COR-L47 (cell line): ENCODE measurements around the gene WDR31.
"Not testable (repeated sequence)": the region's sequence is repeated elsewhere in the genome, so short reads cannot be mapped to it uniquely, and the experiment has no call there.

Experiments
- DNase-seq: peaks from one replicate; lab custom pipeline; 2025; lab: John Stamatoyannopoulos, UW

WDR31 gene

GRCh38 chr9:113368982-113369854 lies 29.1 kb upstream of the WDR31 start:
- DNase-seq, result no peak

- DNase-seq, result no peak
Observed at GRCh38 chr9:113368348-113368981, 28.4 kb upstream of the WDR31 start.

- DNase-seq, result not testable (repeated sequence)
Observed at GRCh38 chr9:113365652-113366051, 25.6 kb upstream of the WDR31 start.

- DNase-seq, result no peak
Observed at GRCh38 chr9:113364951-113365350, 24.9 kb upstream of the WDR31 start.

GRCh38 chr9:113363336-113363735 lies 23.3 kb upstream of the WDR31 start:
- no peak for DNase-seq

- no peak for DNase-seq
Observed at GRCh38 chr9:113361304-113362018, 21.4 kb upstream of the WDR31 start.

- DNase-seq, result no peak
Observed at GRCh38 chr9:113360242-113360842, 20.3 kb upstream of the WDR31 start.

- DNase-seq, result no peak
Observed at GRCh38 chr9:113359385-113359784, 19.3 kb upstream of the WDR31 start.

GRCh38 chr9:113356686-113357292 lies 16.7 kb upstream of the WDR31 start:
- DNase-seq, result no peak

- no peak for DNase-seq
Observed at GRCh38 chr9:113355040-113355596, 15.0 kb upstream of the WDR31 start.

- no peak for DNase-seq
Observed at GRCh38 chr9:113352411-113352810, 12.3 kb upstream of the WDR31 start.

GRCh38 chr9:113352006-113352405 lies 11.9 kb upstream of the WDR31 start:
- no peak for DNase-seq

GRCh38 chr9:113350937-113351336 lies 10.9 kb upstream of the WDR31 start:
- no peak for DNase-seq

- no peak for DNase-seq
Observed at GRCh38 chr9:113350107-113350661, 10.1 kb upstream of the WDR31 start.

- no peak for DNase-seq
Observed at GRCh38 chr9:113349445-113350094, 9.5 kb upstream of the WDR31 start, which contains the start of gene BSPRY. TSS of gene BSPRY (plus strand) at chr9:113349541. CDS start at chr9:113349580, 39 bp downstream.

- DNase-seq, result no peak
Observed at GRCh38 chr9:113349066-113349444, 9.0 kb upstream of the WDR31 start.

GRCh38 chr9:113348437-113348836 lies 8.4 kb upstream of the WDR31 start:
- DNase-seq, result no peak

- no peak for DNase-seq
Observed at GRCh38 chr9:113345671-113346070, 5.6 kb upstream of the WDR31 start.

- no peak for DNase-seq
Observed at GRCh38 chr9:113345190-113345589, 5.1 kb upstream of the WDR31 start.

GRCh38 chr9:113343732-113344231 lies 3.7 kb upstream of the WDR31 start:
- DNase-seq, result peak; percentile 94
